AG09319 (cell line): ENCODE measurements around the gene HECTD2.
"Not testable (repeated sequence)": the region's sequence is repeated elsewhere in the genome, so short reads cannot be mapped to it uniquely, and the experiment has no call there.

ENCODE experiments used
- DNase-seq: peaks from one replicate; pipeline ENCODE4 v3.0.0-alpha.2; 2010; ENCODE audit warnings: low read depth; ENCODE audit errors: extremely low read depth
- TF ChIP-seq, protein P1 (sequence below): IDR thresholded peaks from 2 replicates; pipeline ENCODE4 v1.5.1; 2011; ENCODE audit warnings: low read depth, mild to moderate bottlenecking, inconsistent platforms, low read length, moderate library complexity

HECTD2 gene

DNA sequence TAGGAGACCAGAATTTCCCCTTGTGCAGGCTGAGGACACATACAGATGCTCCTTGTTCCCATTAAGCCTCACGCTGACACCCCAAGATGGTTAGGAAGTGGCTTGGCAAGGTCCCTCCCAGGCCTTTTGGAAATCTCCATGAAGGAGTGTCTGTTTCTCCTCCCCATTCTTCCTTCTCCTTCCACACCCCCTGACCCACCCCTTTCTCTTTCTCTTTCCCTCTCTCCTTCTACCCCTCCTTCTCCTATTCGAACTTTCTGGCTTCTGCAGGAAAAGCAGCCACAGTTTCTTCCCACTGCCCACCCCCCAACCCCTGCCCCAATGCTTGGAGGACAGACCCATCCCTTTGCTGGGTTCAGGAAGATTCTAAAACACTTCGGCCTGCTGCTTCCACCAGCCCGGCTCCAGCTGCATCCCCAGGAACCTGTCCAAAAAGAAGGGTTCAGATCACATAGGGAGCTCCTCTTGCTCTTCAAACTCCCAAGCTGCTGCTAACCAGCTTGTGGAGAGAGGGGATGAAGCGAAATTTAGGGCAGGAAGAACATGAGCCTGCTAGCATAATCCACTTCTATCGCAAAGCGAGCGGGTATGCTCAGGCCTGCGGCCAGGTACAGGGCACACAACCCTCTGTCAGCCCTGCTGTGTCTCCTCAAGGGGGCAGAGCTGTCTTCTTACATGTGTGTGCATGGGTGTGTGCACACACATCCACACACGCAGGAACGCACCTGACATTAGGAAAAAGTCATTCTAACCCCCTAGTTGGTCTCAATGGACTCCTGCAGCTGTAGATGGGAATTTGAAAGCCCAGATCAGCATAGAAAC lies 142.3 kb downstream of the HECTD2 start:
- no peak for DNase-seq

DNA sequence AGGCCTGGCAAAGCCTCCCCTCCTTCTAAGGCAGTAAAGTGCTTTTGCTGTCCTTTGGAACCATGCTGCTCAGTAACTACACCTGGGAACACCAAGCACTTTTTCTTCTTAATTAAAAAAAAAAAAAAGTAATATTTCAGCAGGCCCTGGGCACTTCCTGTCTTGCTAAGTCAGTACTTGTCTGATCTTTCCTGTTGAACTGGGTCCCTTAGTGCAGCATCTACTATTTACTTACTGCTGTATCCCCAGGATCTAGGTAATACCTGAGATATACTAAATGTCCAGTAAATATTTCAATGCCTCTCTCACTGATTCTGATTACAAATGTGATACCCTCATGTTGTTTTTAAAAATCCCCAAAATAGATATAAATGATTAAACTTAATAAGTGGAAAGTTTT lies 145.3 kb downstream of the HECTD2 start:
- TF ChIP-seq, protein P1, sequence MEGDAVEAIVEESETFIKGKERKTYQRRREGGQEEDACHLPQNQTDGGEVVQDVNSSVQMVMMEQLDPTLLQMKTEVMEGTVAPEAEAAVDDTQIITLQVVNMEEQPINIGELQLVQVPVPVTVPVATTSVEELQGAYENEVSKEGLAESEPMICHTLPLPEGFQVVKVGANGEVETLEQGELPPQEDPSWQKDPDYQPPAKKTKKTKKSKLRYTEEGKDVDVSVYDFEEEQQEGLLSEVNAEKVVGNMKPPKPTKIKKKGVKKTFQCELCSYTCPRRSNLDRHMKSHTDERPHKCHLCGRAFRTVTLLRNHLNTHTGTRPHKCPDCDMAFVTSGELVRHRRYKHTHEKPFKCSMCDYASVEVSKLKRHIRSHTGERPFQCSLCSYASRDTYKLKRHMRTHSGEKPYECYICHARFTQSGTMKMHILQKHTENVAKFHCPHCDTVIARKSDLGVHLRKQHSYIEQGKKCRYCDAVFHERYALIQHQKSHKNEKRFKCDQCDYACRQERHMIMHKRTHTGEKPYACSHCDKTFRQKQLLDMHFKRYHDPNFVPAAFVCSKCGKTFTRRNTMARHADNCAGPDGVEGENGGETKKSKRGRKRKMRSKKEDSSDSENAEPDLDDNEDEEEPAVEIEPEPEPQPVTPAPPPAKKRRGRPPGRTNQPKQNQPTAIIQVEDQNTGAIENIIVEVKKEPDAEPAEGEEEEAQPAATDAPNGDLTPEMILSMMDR = no peak

More for the DNA sequence above, 142.3 kb downstream of the HECTD2 start:
- TF ChIP-seq, protein P1 = peak; percentile 39

DNA sequence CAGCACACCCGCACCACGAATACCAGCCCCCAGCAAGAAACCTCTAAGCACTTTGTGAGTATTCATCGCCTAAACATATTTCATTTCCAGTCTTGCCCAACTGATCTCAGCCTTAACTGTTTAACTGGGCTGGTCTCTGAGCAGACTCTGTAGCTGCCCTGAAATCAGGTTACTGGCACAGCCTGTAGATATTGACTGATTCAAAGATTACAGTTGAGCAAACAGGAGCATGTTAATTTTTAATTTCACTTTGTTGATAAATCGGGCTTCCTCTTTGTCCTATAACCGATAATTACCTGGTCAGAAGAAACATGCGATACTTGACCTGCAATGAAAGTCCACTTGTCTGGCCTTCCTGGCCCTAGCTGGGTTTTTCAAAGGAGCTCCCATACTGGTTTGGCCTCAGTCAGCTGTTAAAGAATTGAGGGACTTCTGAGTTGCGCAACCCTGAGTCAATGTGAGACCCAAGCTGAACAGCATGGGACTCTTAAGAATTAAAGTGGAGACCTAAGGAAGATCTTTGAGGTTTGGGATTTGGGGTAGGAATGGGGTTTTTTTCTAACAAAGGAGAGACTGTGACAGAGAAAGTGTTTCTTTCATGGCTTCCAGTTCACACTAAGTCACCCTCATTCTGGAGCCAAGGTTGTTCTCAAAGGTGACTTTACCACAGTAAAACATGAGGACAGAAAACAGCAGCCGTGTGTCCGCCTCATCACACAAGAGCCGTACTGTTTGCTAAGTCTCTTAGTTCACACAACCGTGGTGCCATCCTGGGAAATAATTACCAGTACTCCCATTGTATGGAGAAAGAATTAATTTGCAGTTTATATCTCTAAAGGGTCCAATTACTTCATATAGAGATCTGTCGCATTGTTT lies 146.8 kb downstream of the HECTD2 start:
- no peak for DNase-seq
- TF ChIP-seq, protein P1 = no peak

More for the DNA sequence above, 145.3 kb downstream of the HECTD2 start:
- no peak for DNase-seq

DNA sequence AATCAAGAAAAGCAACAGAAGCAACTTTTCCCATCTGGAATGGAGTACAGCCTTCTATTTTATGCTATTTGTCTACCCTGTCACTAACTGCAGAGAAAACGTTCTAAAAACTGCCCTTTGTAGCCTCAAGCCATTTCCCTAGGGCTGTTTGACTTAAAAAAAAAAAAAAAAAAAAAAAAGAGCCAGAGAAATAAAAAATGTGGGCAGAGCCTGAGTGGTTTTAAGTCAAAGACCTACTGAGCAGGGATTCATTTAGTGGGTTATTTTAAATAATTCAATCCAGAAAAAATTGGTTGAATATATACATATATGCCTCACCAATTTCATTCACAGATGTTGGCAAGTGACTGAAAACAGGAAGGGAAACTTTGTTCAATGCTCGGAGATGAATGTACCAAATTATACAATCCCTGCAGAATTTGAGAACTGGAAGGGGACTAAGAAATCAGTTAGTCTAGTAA lies 147.5 kb downstream of the HECTD2 start:
- TF ChIP-seq, protein P1 = no peak
- no peak for DNase-seq

DNA sequence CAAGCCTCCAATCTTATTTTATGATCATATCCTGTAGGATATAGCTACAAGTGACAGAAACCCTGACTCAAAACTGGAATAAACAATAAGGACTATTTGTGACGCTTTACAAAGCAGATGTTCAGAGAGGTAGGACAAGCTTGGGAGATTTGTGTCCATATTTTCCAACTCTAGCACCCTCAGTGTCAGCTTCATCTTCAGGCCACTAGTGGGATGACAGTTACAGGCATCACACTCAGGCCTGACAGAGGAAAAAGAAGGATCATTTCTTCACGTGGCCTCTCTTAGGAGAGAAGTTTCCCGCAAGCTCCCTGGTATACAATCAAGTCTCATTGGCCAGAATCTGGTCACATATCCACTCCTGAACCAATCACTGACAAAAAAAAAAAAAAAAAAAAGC lies 148.3 kb downstream of the HECTD2 start:
- DNase-seq = no peak
- TF ChIP-seq, protein P1 = no peak

DNA sequence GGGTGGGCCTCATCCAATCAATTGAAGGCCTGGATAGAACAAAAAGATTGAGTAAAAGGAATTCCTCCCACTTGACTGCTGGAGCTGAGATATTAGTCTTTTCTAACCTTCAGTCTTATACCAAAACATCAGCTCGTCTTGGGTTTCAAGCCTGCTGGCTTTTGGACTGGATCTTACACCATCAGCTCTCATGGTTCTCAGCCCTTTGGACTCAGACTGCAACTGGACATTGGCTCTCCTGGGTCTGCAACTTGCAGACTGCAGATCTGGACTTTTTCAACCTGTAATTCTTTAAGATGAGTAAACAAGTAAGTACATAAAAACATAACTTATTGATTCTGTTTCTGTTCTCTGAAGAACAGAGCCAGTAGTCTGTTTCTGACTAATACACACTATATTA lies 149.0 kb downstream of the HECTD2 start:
- TF ChIP-seq, protein P1 = no peak

DNA sequence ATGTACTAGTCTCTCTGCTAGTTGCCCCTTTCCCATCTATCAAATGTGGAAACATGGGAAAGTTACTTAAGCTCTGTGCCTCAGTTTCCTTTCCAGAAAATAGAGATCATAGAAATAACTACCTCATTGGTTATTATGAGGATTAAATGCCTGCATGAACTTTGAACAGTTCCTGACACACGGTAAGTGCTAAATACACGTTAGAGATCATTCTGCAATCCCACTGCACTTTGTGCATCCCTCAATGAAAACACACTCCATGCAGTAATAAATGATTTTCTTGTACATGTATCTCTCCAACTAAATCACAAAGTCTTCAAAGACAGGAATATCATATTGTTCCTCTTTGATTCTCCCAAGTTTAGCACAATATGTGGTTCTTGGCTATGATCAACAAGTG lies 149.6 kb downstream of the HECTD2 start:
- TF ChIP-seq, protein P1 = no peak
- no peak for DNase-seq

More for the DNA sequence above, 149.0 kb downstream of the HECTD2 start:
- DNase-seq = no peak

DNA sequence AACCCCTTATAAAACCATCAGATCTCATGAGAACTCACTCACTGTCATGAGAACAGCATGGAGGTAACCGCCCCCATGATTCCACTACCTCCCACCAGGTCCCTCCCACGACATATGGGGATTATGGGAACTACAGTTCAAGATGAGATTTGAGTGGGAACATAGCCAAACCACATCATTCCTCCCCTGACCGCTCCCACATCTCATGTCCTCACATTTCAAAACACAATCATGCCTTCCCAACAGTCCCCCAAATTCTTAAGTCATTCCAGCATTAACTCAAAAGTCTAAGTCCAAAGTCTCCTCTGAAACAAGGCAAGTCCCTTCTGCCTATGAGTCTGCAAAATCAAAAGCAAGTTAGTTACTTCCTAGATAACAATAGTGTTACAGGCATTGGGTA lies 150.7 kb downstream of the HECTD2 start:
- not testable (repeated sequence) for DNase-seq
